NCI-H526 treated with DMSO at 0.1 percent for 48 hours (cell line): ENCODE measurements around the gene SCN2A.
"Not testable (repeated sequence)": the region's sequence is repeated elsewhere in the genome, so short reads cannot be mapped to it uniquely, and the experiment has no call there.

Source experiments
- DNase-seq: peaks from one replicate; lab custom pipeline; 2025; lab: John Stamatoyannopoulos, UW

Gene SCN2A

GRCh38 chr2:165253178-165253577 is 14.0 kb downstream of the SCN2A start:
- DNase-seq, result no peak

GRCh38 chr2:165256618-165257017 is 17.4 kb downstream of the SCN2A start:
- DNase-seq, result no peak

- not testable (repeated sequence) for DNase-seq
Measured at GRCh38 chr2:165260347-165260746, 21.1 kb downstream of the SCN2A start.

- no peak for DNase-seq
Measured at GRCh38 chr2:165268754-165269153, 29.5 kb downstream of the SCN2A start.

DNA sequence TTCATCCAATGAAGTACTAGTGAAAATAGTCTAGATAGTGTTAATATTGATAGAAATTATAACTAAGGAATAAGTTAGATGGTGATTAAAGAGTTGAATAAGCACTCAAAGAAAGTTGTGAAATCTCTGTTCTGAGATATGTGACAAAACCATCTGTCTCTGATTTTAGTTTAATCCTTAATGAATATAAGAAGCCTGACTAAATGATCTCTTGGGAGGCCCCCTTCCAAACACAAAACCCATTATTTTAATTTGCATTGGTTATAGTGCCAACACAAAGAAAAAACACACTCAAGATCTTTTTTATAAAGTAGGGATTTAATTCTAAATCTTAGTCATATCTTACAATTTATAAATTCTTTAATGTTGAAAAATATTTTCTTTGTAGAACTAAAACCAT is 34.0 kb downstream of the SCN2A start:
- no peak for DNase-seq

GRCh38 chr2:165274698-165275097 is 35.5 kb downstream of the SCN2A start:
- DNase-seq, result no peak

DNA sequence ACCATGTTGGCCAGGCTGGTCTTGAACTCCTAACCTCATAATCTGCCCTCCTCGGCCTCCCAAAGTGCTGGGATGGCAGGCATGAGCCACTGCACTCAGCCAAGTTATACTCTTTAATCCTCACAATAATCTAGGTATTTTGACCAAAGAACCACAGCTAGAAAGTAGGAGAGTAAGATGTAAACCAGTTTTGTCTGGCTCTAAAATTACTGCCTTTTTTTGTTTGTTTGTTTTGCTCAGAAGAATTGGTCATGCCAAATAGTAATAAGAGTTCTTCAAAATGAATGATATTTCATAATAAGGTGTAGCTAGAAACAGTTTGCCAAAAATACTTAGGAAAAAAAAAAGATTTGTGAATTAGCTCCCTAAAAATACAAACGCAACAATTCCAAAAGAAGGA is 36.7 kb downstream of the SCN2A start:
- DNase-seq, result no peak

GRCh38 chr2:165277295-165277694 is 38.1 kb downstream of the SCN2A start:
- no peak for DNase-seq

DNA sequence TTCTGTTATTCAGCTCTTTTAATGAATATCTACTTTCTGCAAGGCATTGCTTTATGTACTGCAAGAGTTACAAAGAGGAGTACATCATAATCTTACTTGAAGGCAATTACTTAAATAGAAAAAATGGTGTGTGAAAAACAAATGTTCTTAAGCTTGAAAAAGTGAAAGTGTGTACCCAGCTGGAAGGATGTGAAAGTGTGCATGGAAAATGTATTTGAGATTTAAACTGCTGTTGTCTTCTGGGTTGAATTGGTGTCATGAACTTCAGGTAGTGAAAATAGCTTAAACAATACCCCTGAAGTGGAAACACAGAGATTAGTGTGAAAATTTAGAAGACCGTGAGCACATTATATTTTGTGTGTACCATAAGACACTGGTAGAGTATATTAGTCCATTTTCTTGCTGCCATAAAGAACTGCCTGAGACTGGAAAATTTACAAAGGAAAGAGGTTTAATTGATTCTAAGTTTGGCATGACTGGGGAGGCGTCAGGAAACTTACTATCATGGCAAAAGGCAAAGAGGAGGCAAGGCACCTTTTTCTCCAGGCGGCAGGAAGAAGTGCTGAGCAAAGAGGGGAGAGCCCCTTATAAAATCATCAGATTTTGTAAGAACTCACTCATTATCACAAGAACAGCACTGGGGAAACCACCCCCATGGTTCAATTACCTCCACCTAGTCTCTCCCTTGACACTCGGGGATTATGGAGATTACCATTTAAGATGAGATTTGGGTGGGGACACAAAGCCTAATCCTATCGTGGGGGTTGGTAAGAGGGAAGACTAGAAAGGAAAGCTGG is 38.8 kb downstream of the SCN2A start:
- DNase-seq, result no peak

GRCh38 chr2:165280356-165280755 is 41.1 kb downstream of the SCN2A start:
- no peak for DNase-seq

DNA sequence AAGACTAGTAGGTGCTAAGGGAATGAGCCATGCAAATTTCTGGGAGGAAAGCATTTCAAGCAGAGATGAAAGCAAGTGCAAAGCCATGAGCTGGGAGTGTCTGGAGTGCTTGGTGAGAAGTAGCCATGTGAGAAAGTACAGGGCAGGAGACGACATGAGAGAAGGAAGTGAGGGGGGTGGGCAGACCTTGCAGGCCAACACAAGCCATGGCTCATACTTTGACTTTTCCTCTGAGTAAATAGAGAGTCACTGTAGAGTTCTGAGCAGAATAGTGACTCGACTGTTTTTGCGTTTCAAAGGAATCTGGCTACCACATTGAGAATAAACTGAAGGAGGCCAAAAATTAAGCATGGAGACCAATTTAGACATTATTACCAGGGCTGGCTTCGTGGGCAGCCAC is 42.2 kb downstream of the SCN2A start:
- no peak for DNase-seq

DNA sequence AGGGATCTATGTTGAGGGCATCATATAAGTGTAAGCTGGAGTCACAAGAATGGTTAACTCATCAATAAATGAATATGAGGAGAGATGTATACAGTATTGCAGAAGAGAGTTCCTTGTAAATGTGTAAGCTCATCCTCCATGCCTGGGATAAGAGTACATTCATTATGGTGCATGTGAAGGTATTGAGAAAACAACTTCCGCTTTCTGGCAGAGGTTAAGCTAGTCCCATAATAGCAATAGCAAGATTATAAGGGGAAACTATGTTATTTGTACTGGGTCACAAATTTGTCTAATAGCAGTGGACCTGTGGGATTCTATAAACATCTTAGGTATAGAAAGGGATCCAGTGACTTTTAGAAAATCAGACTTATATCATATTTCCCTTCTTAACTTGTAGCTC is 44.1 kb downstream of the SCN2A start:
- DNase-seq, result no peak

DNA sequence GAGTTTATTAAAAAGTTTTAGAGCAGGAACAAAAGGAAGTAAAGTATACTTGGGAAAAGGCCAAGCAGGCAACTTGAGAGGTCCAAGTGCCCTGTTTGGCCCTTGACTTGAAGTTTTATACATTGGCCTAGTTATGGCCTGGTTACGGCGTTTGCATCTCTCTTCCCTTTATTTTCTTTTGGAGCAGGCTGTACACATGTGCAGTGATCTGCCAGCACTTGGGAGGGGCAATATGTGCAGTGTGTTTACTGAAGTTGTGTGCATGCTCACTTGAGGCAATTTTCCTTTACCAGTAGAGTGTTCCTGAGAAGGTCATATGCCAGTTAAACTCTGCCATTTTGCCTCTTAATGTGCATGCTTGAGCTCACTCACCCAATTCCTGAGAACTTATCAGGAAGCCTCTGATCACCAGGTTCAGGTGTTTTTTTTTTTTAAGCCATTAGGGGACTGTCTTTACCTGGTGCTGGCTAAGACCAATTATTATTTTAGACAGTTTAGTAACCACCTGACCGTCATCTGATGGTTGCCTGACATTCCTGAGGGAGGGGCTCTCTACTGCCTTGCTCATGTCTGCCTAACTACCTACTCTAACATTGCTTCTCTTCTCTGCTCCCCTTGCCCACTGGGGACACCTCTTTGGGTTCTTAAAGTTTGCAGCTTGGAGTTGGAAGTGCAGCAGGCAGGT is 48.0 kb downstream of the SCN2A start:
- DNase-seq, result no peak

- no peak for DNase-seq
Measured at GRCh38 chr2:165289069-165289468, 49.9 kb downstream of the SCN2A start.

DNA sequence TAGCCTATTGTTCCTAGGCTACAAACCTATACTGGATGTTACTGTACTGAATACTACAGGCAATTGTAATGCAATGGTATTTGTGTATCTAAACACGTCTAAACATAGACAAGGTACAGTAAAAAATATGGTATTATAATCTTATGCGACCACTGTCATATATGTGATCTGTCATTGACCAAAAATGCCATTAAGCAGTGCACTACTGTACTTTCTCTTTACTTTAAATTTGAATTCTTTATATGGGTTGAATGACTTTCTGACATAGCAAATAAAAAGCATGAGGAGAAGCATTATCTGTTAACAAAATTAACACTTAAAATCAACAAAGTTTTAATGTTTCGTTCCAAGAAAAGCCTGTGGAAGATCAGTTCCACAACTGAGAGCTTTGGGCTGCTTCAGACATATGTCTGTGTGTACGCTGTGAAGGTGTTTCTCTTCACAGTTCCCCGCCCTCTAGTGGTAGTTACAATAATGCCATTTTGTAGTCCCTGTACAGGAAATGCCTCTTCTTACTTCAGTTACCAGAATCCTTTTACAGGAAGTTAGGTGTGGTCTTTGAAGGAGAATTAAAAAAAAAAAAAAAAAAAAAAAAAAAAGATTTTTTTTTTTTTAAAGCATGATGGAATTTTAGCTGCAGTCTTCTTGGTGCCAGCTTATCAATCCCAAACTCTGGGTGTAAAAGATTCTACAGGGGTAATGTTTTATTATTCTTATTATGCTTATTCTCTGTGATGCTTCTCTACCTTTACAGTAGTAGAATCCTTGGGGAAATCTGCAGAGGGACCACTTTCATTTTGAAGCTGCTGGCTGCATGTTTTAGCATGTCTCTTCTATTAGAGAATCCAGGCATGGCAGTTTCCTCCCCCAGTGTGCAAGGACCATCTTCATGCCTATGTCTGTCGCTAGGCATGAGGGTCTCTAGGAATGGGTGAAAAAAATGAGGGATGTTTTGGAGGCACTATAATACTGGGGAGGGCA is 54.5 kb downstream of the SCN2A start:
- peak; percentile 73 for DNase-seq

DNA sequence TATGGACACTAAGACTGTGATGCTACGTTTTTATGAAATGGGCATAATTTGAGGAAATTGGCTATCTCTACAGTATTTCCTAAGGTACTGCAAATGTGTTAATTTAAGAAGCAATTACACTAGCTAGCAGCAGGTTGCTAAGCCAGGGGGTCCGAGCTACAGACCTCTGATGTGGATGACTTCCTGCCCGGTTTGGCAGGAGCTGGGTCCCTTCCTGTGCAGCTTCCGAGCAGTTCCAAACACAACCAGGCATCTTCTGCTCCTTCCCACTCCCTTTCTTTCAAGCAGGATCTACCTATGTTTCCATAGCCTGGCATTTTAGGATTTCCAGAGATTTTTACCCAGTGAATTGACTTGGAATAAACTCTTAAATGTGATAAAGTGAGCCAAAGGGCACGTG is 55.7 kb downstream of the SCN2A start:
- no peak for DNase-seq

DNA sequence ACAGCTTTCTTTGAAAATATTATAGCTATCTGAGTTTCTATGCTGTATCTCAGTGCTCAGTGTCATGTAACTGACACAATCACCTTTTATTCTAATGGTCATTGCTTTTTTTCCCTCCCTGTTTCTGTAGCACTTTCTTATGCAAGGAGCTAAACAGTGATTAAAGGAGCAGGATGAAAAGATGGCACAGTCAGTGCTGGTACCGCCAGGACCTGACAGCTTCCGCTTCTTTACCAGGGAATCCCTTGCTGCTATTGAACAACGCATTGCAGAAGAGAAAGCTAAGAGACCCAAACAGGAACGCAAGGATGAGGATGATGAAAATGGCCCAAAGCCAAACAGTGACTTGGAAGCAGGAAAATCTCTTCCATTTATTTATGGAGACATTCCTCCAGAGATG is 56.4 kb downstream of the SCN2A start:
- DNase-seq, result no peak

- DNase-seq, result no peak
Measured at GRCh38 chr2:165305391-165306096, 66.3 kb downstream of the SCN2A start.

DNA sequence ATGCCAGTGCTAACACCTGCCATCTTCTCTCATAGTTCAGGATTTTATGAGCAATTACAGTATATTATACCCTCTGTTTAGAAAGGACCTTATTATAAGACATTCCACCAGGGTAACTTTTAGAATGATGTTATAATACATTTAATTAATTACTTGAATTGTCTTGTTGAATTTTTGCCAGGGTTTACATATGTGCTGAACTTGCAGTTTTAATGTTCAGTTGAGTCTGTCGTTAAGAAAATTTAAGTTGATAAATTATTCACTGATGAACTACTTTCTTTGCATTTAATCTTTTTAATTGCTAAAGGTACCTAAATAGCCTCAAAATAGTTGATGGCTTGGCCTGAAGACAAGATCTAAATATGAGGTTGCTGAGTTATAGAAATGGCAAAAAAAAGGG is 68.1 kb downstream of the SCN2A start:
- DNase-seq, result no peak

GRCh38 chr2:165311949-165312348 is 72.7 kb downstream of the SCN2A start:
- DNase-seq, result no peak

GRCh38 chr2:165312999-165313398 is 73.8 kb downstream of the SCN2A start:
- no peak for DNase-seq

DNA sequence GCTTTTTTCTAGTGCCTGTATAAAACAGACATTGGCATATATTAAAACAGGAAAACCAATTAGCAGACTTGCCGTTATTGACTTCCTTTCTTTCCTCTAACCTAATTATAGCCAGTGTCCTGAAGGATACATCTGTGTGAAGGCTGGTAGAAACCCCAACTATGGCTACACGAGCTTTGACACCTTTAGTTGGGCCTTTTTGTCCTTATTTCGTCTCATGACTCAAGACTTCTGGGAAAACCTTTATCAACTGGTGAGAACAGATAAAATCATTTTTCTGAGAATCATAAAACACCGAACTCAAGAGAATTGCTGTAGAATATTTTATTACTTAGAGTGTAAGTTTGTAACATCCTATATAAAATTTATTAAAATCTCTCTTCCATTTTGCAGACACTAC is 74.3 kb downstream of the SCN2A start:
- no peak for DNase-seq
